NCI-H748 treated with DMSO at 0.1 percent for 48 hours (cell line): ENCODE measurements around the gene EI24.
"Not testable (repeated sequence)": the region's sequence is repeated elsewhere in the genome, so short reads cannot be mapped to it uniquely, and the experiment has no call there.

Source experiments
- DNase-seq: peaks from one replicate; lab custom pipeline; 2025; lab: John Stamatoyannopoulos, UW

EI24 gene

DNA sequence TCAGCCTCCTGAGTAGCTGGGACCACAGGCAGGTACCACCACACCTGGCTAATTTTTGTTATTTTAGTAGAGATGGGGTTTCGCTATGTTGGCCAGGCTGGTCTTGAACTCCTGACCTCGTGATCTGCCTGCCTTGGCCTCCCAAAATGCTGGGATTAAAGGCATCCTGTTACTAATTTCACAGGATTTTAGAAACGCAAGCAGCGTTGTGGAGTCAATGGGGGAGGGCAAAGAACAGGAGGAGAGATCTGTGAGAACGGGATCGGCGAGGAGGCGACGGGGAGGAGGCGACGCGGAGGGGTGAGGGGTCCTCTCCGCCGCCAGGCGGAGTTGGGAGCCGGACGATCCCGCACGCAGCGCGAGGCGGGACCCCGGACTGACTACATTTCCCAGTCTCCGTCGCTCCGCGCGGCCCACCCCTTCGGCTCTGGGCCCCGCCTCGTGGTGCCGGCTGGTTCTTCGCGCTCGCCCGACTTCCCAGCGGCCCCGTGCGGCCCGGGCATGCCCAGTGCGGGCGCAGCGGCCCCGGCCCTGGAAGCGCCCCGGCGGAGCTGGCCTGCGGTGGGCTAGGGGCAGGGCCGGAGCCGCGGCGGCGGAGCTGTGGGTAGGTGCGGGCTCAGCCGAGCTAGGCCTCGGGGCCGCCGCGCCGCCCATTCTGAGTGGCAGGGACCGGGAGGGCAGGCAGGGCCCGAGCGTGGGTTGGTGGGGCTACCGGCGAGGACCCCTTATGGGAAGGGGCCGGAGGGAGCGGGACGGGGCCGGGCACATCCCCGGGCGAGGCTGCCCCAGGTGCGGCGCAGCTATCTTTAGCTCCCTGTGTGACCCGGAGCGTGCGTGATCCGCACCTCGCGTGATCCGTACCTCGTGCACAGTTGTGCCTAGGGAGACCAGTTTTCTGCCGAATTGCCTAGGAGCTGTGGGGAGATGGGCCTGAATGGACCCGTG, at the start of gene EI24:
TSS of gene EI24 (plus strand) at position 508 of the 945 bp plus-strand sequence. CDS start 3,051 bp downstream, outside the sequence.
- peak; percentile 22 for DNase-seq

DNA sequence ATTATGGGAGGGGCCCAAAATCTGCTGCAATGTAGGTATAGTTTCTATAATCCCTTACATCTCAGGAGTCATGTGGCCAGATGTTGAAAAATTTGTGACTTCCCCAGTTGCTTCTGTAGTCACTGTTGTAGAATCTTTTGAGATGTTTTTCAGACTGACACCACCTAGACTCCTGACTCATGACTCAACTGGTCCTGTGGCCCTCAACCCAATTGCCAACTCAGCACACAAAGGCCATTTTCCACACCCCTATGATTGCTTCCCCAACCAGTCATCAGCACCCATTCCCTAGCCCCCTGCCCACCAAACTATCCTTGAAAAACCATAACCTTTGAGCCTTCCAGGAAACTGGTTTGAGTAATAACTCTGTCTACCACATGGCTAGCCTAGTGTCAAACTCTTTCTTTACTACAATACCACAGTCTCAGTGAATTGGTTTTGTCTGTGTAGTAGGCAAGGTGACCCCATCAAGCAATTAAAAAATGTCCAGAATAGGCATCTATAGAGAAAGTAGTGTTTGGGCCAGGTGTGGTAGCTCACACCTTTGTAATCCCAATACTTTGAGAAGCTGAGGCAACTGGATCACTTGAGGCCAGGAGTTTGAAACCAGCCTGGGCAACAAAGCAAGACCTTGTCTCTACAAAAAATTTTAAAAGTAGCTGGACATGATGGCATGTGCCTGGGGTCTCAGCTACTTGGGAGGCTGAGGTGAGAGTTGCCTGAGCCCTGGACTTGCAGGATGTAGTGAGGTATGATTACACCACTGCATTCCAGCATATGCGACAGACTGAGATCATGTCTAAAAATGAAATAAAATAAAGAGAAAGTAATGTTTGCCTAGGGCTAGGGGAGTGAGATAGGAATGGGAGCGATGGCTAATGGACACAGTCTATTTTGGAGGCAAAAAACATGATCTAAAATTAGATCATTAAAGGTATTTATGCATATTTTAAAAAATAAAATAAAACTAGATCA, 49.1 kb upstream of the EI24 start:
- DNase-seq: no peak

DNA sequence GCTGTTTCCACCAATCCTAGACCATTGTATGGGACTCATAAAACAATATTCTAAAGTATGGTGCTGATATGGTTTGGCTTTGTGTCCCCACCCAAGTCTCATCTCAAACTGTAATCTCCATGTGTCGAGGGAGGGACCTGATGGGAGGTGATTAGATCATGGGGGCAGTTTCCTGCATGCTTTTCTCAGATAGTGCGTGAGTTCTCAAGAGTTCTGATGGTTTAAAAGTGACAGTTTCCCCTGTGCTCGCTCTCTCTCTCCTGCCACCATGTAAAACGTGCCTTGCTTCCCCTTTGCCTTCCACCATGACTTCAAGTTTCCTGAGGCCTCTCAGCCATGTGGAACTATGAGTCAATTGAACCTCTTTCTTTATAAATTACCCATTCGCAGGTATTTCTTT, 44.0 kb upstream of the EI24 start:
- DNase-seq: no peak

DNA sequence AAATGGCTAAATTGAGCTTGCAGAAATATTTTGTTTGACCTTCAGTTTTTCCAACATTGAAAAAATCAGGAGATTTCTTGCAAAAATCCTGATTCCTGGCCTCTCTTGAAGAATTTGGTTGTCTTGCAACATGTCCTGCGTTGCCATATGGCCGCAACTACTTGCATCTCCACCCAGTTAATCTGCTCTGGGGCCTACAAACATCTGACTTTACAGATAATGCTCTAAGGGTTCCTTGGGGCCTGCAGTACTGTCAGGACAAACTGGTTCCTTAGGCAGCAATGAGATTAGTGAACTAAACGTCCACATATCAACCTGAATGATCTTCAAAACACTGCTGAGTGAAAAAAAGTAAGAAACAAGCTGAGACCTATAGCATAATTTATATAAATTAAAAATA, 36.6 kb upstream of the EI24 start:
- no peak for DNase-seq

DNA sequence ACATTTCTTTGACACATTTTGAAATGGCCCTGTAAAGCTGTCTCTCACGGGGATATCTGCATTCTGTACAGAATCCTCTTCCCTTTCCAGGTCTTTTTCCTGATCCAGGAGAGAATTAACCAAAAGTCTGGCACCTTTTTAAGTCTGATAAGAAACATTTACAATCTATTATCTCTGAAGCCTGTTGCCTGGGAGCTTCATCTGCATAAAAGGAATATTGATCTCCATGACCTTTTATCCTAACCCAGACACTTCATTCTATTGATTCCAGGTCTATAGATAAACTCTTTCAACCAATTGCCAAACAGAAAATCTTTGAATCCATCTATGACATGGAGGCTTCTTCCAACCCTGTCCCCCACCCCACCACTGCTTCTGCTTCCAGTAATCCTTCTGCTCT, 33.7 kb upstream of the EI24 start:
- no peak for DNase-seq

DNA sequence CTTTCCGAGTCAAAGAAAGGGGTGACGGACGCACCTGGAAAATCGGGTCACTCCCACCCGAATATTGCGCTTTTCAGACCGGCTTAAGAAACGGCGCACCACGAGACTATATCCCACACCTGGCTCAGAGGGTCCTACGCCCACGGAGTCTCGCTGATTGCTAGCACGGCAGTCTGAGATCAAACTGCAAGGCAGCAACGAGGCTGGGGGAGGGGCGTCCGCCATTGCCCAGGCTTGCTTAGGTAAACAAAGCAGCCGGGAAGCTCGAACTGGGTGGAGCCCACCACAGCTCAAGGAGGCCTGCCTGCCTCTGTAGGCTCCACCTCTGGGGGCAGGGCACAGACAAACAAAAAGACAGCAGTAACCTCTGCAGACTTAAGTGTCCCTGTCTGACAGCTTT, 32.4 kb upstream of the EI24 start:
- DNase-seq: not testable (repeated sequence)

DNA sequence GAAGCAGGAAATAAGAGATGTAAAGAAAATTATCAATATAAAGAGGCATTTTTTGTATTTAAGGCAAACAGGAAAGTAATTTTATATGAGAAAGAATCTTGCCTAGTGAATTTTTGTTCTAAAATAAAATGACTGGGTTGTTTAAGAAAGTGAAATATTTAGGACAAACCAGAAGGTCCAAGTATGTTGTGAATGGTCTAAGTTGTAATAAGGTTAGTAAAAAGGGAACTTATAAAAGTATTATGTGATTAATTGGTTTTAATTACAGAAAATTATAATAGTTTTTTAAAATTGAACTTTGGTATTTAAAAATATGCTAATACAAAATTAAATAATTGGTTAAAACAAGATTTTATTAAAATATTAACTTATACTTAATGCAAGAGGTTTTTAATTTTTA, 26.6 kb upstream of the EI24 start:
- no peak for DNase-seq

DNA sequence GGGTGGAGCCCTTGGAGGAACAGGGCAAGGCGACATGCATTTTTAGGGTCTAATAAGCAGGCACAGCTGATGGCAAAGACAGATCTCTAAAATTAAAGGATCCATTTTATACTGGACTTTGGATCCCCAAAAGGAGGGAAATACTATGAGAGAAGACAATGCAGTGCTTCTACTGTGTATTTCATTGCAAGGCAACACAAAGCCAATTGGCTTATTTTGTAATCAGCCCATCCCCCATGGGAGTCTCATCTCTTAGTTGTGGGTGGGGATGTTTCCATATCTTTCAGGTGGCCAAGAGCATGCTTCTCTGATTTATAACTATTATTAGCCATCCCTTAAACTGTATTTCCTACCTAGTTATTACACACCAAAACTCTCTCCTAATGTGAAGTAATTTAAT, 18.5 kb upstream of the EI24 start:
- DNase-seq: no peak

DNA sequence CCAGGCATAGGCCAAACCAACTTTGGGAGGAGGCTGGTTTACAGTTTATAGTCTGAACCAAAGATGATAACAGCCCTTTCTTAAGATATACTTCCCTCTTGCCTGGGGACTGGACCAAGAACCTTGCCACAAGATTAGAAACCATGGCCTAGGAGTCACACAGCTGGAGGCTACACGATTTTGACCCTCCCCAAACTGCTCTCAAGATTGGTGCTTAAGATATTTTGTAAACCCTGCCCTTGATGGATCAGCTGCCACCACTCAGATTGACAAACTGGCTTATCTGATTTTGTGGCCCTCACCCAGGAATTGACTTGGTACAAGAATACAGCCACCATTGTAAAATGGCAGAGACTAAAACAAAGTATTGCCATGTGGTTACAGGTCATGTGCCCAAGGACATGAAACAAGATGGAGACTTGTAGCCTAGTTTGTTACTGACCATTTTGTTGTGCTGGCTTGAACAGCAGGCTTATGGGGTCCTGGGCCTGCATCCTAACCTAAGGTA, 17.4 kb upstream of the EI24 start:
- DNase-seq: no peak

DNA sequence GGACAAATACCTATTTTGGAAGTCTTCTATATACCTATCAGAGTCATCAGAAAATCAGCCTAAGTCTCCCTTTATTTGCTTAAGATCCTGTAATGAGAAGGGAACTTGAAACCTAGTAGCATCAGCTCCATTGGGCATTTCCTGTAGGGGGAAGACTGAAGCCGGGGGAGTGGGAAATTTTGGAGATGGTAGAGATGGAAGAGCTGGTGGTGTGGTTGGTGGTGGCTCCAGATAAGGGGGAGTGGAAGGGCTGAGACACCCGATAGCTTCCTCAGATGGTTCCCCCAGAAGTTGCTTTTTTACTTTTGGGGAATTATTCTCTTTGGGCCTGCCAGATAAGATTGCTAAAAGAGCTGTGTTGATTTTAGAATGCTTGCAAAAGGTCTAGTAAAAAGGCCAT, 16.4 kb upstream of the EI24 start:
- DNase-seq: no peak

DNA sequence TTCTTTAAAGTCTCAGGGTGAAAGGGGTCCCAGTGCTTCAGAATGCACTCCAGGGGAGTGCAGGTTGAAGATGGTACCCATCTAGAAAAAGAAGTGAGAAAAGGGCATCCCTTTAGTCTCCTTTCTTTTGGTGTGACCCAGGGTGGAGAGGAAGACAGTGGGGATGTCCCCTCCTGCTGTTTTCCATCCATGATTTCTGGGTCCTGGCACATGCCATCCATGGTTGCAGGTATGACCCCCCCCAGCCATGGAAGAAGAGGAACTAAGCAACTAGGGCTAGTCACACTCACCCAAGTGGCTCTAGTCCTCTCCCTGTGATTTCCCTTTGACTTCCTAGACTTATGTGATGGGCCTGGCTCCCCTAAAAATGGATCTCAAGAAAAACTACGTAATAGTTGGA, 15.9 kb upstream of the EI24 start:
- DNase-seq: no peak

DNA sequence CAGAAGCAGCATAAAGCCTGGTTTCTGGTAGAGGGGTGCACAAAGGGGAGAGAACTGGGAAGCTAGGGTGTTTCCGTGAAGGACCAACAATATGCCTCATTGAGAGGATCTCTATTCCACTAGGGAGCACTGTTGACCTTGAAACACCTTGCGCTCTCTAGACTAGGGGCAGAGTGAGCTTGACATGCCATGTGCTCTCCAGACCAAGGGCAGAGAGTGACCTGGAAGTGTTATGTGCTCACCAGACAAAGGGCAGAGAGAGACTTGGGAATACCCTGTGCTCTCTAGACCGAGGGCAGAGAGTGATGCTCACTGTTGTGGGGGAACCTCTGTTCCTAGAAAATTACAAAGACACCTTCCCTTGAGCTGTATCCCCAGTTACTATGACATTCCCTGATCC, 15.2 kb upstream of the EI24 start:
- no peak for DNase-seq

DNA sequence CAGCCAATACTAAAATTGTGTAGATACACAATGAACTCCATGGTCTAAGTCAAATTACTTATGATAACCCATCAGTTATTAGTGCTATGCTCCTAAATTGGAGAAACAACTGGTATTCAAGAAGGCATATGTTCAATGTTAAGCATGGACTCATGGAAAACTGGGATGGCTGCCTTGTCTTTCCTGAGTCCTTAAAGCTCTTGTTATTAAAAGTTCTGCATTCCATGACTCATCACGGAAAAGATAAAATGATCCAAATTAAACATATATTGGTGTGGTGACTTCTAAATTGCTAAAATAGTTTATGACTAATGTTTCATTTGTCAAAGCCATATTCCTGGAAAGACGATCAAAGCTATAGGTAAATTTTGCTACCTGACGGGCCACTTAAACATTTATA, 9.4 kb upstream of the EI24 start:
- DNase-seq: no peak

DNA sequence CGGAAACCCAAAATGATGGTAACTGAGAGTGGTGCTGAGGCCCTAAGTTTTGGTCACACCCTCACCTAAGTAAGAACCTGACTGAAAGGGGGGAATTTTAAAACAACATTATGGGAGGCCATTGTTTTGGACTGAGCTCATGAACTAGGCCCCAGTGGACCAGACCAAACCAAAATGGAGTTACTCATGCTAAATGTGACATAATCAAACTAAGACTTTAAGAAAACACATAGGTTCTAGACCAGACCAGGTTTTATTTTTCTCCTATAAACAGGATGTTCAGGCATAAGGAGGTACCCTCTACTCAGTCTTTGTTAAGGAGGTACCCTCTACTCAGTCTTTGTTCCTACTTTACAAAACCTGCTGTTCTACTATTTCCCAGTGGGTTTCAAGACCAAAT, 7.4 kb upstream of the EI24 start:
- DNase-seq: no peak

DNA sequence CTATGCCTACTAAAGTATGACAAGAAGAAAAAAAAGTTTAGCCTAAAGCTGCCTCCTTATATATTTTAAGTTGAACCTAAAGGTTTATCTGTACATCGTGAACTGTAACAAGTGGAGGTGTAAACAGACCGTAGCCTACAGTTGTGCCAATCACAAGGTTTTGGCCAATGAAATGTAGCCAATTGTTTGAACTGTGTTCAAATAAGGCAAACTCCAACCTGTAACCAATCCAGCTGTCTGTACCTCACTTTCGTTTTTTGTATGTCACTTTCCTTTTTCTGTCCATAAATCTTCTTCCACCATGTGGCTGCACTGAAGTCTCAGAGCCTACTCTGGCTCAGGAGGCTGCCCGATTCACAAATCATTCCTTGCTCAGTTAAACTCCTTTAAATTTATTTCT, 6.8 kb upstream of the EI24 start:
- no peak for DNase-seq

DNA sequence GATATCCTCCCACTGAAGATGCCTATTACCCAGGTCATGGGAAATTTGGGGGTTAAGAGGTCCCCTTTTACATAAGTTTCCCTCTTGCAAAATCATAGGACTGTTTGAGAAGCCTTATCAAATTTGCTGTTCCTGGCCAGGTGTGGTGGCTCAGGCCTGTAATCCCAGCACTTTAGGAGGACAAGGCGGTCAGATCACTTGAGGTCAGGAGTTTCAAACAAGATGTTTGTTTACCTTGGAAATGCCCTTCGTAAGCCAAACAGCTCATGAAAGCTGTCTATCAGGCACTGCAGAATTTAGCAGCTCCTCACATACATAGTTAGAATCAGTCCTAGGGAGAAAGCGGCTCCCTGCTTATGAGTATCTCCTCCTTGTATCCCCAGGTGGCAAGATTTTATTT, 4.9 kb upstream of the EI24 start:
- no peak for DNase-seq

DNA sequence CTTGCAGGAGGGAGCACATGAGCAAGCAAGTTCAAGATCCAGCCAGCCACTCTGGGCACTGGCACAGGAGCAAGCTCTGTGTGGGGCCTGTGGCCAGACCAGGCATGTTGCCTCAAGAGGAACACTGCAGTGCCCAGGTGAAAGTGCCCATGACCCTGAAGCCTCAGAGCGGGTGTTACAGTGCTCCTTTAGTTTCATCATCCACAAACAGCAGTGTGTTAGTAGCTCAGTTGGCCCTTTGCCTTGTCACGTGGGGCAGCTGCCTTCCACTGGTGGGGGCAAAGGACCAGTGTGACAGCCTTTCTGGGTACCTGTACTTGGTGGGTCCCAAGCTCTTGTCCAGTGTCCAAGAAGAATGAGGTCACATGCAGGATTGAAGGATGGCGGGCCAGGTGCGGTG, 3.0 kb upstream of the EI24 start:
- no peak for DNase-seq

DNA sequence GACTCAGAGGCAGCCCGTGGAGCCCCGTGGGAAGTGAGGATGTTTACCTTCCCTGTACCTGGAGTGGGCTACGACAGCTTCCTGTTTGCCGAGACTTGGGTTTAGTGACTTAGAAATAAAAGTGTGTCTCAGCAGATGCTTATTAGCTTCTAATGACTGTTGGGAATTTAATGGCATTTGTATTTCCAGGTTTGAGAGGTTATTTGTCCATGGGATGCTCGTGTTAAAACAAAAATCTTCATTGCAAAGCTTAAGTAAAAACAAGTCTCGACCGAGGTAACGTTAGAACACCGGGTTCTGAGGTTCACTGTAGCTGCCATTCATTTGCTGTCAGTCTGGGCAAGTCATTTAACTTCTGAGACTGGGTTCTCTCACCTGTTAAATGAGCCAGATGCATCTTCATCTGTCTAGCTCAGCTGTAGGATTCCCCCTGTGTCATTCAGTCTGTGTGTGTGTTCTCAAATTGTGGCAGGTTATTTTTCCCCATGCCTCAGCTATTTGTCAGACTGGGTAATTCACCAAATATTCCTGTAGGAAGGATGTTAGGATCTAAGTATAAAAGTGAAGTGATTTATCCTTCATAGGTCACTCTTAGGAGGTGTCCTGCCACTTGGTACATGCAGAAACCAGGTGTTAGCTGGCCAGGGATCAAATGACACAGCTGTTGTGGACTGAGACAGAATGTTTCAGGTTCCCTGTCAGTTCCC, 791 bp downstream of the EI24 start:
- DNase-seq: no peak

DNA sequence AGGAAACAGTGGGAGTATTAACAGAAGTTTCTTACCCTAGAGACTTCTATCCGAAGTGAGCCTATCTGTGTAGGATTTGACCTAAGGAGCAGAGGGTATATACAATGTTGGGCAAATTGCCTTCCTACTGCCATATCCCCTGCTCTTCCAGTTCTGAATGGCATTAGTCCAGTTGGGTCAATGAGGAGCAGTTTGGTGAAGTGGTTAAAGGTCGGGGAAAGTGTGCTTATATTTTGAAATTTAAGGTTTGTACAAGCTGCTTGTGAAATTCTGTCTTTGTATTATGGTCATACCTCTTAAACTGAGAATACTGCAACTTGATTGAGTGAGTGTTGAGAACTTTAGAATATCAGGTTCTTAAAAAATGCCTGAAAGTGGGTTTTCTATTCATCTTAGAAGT, 1.7 kb downstream of the EI24 start:
- no peak for DNase-seq

DNA sequence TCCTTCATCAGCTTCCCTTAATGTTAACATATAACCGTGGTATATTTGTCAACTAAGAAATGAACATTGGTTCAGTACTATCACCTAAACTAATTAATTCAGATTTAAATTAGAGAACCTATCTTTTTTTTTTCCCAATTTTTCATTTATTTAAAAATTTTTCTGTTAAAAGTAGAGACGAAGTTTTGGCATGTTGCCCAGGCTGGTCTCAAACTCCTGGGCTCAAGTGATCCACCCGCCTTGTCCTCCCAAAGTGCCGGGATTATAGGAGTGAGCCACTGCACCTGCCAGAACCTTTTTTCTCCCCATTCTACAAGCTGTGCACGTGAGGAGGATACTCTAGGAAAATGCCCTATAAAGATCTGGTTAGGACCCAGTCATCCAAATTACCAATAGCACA, 3.6 kb downstream of the EI24 start:
- DNase-seq: no peak

DNA sequence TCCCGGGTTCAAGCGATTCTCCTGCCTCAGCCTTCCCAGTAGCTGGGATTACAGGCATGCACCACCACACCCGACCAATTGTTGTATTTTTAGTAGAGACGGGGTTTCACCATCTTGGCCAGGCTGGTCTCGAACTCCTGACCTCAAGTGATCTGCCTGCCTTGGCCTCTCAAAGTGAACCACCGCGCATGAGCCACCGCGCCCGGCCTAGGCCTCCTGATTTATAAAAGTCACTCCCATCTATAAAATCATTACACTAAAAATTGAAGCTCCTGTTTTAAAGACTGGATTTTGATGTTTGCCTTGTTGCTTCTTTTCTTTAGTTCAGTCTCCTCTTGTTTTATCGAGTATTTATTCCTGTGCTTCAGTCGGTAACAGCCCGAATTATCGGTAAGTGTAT, 7.9 kb downstream of the EI24 start:
- DNase-seq: not testable (repeated sequence)

DNA sequence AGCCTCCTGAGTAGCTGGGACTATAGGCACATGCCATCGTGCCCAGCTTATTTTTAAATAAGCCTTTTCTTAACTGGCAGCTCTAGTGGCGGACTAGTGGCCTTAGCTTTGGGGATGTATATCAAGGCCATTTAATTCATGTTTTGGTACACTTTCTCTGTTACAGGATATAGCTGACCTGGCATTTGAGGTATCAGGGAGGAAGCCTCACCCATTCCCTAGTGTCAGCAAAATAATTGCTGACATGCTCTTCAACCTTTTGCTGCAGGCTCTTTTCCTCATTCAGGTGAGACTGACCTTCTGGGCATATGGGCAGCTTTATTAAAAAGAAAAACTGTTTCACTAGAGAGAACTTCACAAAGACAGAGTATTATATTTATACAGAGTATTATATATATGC, 9.5 kb downstream of the EI24 start:
- DNase-seq: no peak
